ENCODE results near the gene DPPA3. TPM values are rescaled to one million over a fixed set of nuclear protein-coding genes. Genes with fewer than 3 reads are reported as not detected.

DPPA3 gene
- total RNA-seq (2022; extraction: Qiagen RNA extraction; ENCODE audit: low read depth) = not detected in 5 replicates

DNA sequence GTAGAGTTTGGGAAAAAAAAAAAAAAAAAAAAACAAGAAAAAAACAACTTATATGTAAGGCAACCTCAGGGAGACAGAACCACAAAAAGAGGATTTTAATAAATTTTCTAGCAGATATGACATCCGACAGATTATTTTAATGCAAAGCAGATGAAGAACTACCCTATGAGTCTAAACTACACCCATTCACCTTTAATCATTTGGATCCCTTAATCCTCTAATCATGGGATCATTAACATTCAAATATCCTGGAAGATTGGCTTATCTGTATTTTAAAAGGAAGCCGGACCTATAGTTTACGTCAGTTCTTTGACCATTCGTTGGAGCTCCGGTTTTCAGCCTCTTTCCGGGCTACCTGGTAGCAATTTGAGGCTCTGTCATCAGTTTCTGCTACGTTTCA, at the start of gene DPPA3:
Gene DPPA3, plus strand, starts transcription at position 301 of the 400 bp plus-strand sequence. CDS start 138 bp downstream, outside the sequence.

DNA sequence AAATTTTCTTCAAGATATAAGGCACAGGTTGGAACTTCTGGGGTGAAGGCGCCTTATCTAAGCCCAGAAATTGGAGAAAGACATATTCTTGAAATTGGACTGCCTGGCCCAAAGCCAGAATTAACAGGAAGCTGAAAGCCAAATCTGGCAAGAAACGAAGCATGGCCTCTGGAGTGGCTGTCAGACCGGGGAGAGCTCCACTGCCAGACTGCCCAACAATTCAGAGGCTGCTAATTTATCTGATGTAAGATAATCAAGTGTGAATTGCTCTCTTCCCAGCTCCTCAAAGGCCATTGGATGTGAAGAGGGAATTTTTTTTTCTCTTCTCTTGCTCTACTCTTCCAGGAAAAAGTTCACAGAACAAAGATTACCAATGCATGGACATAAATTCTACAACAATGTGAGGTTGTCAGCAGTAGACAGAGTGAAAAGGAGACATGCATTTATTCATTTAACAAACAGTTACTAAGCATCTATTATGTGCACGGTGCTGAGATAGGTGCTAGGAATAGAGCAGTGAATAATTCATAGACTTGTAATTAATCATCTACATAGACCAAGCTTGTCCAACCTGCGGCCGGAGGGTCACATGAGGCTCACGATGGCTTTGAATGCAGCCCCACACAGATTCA, 15.6 kb upstream of the DPPA3 start, which contains the start of gene GDF3:
Gene GDF3, minus strand, starts transcription at position 210 of the 632 bp plus-strand sequence. Its CDS starts 47 bp downstream, at position 163.

DNA sequence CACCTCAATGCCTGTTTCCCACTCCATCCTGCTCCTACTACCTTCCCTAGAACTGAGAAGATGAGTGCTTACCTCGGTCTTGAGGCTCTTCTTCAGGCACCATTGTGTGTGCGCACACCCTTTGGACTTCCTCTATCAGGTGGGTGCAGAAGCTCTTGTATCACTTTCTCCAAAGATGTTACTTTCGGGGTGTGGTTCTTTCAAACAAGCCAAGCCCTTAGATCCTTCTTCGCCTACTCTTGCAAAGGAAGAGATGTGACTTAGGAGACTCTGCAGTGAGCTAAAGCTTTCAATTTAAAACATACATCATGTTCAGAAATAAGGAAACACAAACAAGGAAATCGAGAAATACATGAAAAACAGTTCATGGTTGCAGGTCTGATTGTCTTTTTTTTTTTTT, 36.0 kb downstream of the DPPA3 start, which contains the start of gene CLEC4C:
Gene CLEC4C, minus strand, starts transcription at position 130 of the 400 bp plus-strand sequence. Its CDS starts 27 bp downstream, at position 103.

Other genes with a start within 250 kb of the DPPA3 start
- gene CD163, start 207.7 kb upstream of the DPPA3 start, total RNA-seq (2022; extraction: Qiagen RNA extraction; ENCODE audit: low read depth) = not detected in 5 replicates
- gene APOBEC1, start 45.5 kb upstream of the DPPA3 start, total RNA-seq (2022; extraction: Qiagen RNA extraction; ENCODE audit: low read depth) = not detected in 5 replicates
- not detected in 5 replicates for gene GDF3, start 15.7 kb upstream of the DPPA3 start, total RNA-seq (2022; extraction: Qiagen RNA extraction; ENCODE audit: low read depth)
- gene CLEC4C, start 35.9 kb downstream of the DPPA3 start, total RNA-seq (2022; extraction: Qiagen RNA extraction; ENCODE audit: low read depth) = not detected in 5 replicates
- gene NANOGNB, start 53.8 kb downstream of the DPPA3 start, total RNA-seq (2022; extraction: Qiagen RNA extraction; ENCODE audit: low read depth) = not detected in 5 replicates
- gene NANOG, start 78.0 kb downstream of the DPPA3 start, total RNA-seq (2022; extraction: Qiagen RNA extraction; ENCODE audit: low read depth) = not detected in 5 replicates
- 0.03 to 0.08 TPM in 2 of 5 replicates, not detected in the others for gene SLC2A14, start 161.5 kb downstream of the DPPA3 start, total RNA-seq (2022; extraction: Qiagen RNA extraction; ENCODE audit: low read depth)
- 3.4 to 6.7 TPM (median 5.2 TPM) in 5 replicates for gene SLC2A3, start 224.8 kb downstream of the DPPA3 start, total RNA-seq (2022; extraction: Qiagen RNA extraction; ENCODE audit: low read depth)

All from A549 treated with CpdA at 1 μM for 4 hours (cell line).